ENCODE measurements around the gene GADD45A. TPM values are rescaled to one million over a fixed set of nuclear protein-coding genes. Genes with fewer than 3 reads are reported as not detected.

Gene GADD45A
- total RNA-seq, 1 donor = 54.8 TPM

- no peak for TF ChIP-seq CTCF (IDR thresholded peaks at IDR 0.05; ENCODE audit: insufficient read depth, low read depth, low read length)
- no peak for DNase-seq (ENCODE audit: low read depth)
- H3K4me3 ChIP-seq (ENCODE audit: low read depth, low read length) = no peak overlapping the region
Measured at GRCh38 chr1:67715819-67716218, 30.8 kb downstream of the GADD45A start.

- no peak overlapping the region for H3K4me3 ChIP-seq (ENCODE audit: low read depth, low read length)
- peak; percentile 72 for DNase-seq (ENCODE audit: low read depth)
- TF ChIP-seq CTCF (IDR thresholded peaks at IDR 0.05; ENCODE audit: insufficient read depth, low read depth, low read length) = no peak
Measured at GRCh38 chr1:67716800-67717199, 31.8 kb downstream of the GADD45A start.

- no peak overlapping the region for H3K4me3 ChIP-seq (ENCODE audit: low read depth, low read length)
- no peak for DNase-seq (ENCODE audit: low read depth)
- TF ChIP-seq CTCF (IDR thresholded peaks at IDR 0.05; ENCODE audit: insufficient read depth, low read depth, low read length) = no peak
Measured at GRCh38 chr1:67717876-67718275, 32.9 kb downstream of the GADD45A start.

- no peak for TF ChIP-seq CTCF (IDR thresholded peaks at IDR 0.05; ENCODE audit: insufficient read depth, low read depth, low read length)
- H3K4me3 ChIP-seq (ENCODE audit: low read depth, low read length) = no peak overlapping the region
- no peak for DNase-seq (ENCODE audit: low read depth)
Measured at GRCh38 chr1:67719329-67720196, 34.6 kb downstream of the GADD45A start.

- TF ChIP-seq CTCF (IDR thresholded peaks at IDR 0.05; ENCODE audit: insufficient read depth, low read depth, low read length) = no peak
- DNase-seq (ENCODE audit: low read depth) = no peak
- H3K4me3 ChIP-seq (ENCODE audit: low read depth, low read length) = no peak overlapping the region
Measured at GRCh38 chr1:67721112-67721511, 36.1 kb downstream of the GADD45A start.

GRCh38 chr1:67721650-67722291 is 36.8 kb downstream of the GADD45A start:
- DNase-seq (ENCODE audit: low read depth) = no peak
- TF ChIP-seq CTCF (IDR thresholded peaks at IDR 0.05; ENCODE audit: insufficient read depth, low read depth, low read length) = no peak
- no peak overlapping the region for H3K4me3 ChIP-seq (ENCODE audit: low read depth, low read length)

Measured in fibroblast of villous mesenchyme (primary cell).